ENCODE data around the gene TNNT1.
"Not testable (repeated sequence)": the region's sequence is repeated elsewhere in the genome, so short reads cannot be mapped to it uniquely, and the experiment has no call there.

The TNNT1 gene

DNA sequence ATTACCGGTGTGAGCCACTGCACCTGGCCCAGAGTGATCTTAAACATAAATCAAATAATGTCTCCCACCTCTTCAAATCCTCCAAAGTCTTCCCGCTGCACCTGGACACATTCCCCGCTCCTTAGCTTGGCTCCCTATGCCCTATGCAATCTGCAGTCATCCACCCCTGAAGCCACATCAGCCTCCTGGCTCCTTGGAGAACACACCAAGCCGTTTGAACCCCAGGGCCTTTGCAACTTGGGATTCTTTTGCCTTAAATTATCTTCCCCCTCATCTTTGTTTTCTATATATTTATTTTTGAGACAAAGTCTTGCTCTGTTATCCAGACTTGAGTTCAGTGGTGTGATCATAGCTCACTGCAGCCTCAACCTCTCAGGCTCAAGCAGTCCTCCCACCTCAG is 20.1 kb upstream of the TNNT1 start:
- no peak for DNase-seq (ENCODE audit: low read depth)

DNA sequence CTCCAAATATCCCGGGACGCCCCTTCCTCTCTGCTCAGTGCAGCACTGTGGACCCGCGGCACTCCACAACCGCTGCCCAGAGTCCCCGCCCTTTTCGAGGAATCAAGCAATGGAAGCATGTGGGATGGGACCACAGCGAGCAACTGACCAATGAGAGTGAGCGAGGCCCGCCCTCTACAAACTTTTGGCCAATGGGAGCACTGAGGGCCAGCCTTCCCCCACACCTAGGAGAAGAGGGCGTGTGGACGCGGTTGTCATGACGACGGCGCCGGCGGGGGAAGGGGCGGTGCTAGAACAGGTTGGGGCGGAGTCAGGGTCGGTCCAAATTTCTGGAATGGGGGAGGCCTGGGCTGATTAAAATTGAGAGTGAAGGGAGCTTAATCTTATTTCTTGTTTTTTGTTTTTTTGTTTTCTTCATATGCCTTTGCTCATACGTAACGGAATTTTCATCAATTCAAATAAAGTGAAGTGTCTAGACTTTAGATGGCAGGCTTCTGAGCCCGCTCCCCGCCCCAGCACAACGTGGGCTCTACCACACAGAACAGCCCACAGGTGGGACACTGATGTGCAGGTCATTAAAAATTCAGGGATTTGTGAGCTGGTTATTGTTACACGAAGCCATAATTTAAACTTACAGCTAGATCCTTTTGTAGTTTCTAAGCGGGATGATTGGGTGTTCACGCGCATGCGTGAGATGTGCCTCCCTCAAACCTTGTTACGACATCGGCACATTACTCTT is 17.7 kb upstream of the TNNT1 start, which contains the start of gene DNAAF3:
Gene DNAAF3 (minus strand): TSS at position 84 of the 739 bp plus-strand sequence. CDS start 200 bp downstream, outside the sequence.
- peak; percentile 97 for DNase-seq (ENCODE audit: low read depth)

DNA sequence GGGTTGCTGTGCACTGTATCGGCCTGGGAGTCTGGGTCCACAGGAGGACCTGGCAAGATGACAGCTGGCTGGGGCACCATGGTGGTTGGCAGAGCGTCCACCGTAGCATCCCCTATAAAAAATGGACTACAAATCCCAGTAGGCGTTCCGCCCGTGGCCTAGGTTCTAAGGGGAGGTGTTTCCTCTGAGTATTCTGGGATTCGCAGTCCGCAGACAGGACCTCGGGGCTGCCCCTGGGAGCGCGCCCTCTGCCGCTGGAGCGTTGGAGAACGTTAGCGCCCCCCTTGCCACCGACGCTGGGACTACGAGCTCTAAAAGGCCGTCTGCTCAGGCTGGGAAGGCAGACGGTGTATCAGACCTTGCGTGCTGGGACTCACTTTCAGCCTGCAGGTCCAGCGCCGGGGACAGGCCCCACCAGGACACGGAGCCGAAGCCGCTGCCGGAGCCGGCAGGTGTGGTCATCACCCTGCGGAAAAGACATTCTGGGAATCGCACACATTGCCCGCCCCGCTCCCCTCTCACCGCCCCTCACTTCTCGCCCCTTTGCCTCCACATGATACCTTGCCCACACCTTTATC is 17.0 kb upstream of the TNNT1 start:
- DNase-seq (ENCODE audit: low read depth): peak; percentile 84

DNA sequence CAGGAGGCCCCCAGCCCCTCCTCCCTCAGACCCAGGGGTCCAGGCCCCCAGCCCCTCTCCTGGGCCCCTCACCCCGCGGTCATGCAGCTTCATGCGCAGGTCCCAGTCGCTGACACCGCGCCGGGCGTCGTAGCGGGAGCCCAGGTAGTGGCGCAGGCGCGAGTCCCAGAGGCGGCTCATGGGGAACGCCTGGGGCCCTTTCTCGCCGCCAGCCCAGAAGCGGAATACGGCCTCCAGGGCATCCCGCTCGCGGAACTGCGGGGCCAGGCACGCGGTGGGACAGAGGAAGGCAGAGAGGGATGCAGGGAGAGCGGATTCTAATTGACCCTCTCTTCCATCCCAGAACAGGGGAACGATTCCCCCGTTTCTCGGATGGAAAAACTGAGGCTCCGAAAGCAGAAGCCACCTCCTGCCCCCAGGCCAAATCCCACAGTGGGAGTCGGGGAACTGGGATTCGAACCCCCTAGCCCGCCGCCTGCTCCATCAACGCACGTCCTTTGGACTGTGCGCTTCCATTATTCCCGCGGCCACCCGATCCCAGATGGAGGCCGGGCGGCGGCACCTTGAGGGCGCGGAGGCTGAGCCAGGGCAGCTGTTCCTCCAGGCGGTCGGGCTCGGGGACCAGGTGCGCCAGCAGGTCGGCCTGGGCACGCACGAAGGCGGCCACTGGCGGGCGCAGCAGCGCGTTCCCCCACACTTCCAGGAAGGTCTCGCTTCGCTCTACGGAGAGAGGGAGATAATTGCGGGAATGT is 12.7 kb upstream of the TNNT1 start:
- no peak for DNase-seq (ENCODE audit: low read depth)

DNA sequence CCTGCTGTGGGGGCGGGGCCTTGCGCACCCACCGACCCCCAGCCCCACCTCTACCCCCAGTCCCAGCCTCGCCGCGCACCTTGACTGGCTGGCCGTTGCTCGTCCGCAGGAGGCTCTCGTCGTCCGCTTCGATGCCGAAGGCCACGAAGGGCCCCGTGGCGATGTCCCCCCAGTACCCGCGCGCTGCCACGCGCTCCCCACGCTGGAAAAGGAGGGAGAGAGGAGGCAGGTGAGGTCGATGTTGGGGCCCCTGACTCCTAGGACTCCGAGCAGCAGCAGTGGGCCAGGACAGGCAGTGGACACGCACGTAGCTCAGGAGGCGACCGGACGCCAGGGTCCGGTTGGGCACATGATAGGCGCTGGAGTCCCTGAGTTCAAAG is 12.0 kb upstream of the TNNT1 start:
- DNase-seq (ENCODE audit: low read depth): no peak

DNA sequence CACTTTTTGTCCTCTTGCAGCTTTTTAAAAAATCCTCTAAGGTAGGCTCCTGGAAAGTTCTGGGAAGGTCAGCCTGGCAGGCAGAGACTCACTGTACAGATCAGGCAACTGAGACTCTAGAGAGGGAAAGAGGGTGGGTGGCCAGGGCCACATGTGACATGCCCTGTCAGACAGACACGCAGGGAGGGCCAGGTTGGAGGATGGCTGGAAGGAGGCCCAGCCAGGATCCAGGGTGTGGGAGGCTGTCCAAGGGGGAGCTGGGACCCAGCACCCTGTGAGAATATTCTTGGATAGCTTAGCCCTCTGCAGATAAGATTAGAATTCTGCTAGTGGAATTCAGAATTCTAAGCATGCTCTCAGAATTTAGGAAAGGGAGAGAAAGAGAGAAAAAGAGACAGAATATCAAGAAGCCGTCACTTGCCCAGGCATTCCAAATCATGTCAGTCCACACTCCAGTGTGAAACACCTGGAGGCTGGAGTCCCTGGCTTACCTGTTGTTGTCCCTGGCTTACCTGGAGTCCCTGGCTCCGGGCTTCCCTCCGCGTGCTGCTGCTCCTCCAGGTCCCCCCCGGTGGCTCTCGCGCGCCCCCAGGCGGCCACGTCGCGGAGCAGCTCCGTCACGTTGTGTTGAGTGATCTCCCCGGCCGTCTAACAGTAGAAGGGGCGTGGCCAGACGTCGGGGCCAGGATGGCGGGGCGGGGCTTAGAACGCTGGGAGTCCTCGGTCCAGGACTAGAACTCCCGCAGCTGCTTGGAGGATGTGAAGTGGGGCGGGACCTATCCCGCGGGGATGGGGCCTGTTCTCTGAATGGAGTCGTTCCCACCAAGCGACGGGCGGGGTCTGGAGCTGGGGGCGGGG is 11.4 kb upstream of the TNNT1 start:
- DNase-seq (ENCODE audit: low read depth): peak; percentile 65

DNA sequence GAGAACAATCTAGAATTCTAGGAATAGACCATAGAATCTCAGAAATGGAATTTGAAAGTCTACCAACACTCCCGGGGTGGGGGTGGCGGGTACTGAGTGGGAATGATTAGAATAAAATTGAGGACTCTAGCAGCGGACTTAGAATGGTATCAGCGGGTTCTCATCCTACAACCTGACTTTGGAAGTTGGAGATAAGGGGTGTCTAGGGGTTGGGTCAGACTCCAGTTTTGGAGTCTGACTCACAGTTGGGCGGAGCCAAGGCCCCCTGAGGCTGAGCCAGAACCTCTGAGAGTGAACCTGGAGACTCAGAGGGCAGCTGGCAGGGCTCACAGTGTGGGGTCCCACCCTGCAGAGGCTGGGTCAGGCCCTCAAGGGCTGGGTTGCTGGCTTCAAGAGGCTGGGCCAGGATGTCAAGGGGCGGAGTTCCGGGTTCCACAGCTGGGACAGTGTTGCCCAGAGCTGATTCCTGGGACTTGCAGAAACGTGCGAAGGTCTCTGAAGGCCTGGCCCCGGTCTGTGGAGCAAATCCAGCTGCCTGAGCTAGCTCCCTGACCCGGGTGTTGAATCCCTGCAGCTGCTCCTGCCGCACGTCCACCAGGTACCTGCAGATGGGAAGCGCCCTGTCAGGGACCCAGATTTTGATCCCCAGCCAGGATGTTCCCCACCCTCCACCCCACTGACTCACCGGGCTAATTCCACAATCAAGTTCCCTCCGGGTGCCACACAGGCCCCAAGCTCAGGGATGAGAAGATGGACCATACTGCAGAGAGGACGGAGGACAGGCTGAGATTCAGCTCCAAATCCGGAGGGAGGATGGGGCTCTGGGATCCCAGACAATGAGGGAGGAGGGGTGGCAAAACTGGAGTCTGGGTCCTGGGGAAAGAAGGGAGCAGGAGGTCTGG is 10.1 kb upstream of the TNNT1 start:
- peak; percentile 22 for DNase-seq (ENCODE audit: low read depth)

DNA sequence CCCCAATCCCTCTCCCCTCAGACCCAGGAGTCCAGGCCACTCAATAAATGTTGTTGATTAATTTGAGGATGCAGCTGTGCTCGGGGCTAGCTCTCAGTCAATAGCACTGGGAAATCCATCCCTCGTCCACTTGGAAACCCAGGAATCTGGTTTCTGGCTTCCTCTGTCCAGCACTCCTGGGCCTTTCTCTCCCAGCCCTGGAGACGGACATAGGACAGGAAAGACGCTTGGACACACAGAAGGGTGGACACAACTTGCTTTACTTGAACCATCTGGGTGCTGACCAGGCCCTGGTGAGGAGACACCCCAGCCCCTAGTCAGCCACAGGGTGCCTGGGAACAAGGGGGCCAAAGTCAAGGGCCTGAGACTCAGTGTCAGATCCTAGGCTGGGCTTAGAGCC is 9.4 kb upstream of the TNNT1 start:
- no peak for DNase-seq (ENCODE audit: low read depth)

DNA sequence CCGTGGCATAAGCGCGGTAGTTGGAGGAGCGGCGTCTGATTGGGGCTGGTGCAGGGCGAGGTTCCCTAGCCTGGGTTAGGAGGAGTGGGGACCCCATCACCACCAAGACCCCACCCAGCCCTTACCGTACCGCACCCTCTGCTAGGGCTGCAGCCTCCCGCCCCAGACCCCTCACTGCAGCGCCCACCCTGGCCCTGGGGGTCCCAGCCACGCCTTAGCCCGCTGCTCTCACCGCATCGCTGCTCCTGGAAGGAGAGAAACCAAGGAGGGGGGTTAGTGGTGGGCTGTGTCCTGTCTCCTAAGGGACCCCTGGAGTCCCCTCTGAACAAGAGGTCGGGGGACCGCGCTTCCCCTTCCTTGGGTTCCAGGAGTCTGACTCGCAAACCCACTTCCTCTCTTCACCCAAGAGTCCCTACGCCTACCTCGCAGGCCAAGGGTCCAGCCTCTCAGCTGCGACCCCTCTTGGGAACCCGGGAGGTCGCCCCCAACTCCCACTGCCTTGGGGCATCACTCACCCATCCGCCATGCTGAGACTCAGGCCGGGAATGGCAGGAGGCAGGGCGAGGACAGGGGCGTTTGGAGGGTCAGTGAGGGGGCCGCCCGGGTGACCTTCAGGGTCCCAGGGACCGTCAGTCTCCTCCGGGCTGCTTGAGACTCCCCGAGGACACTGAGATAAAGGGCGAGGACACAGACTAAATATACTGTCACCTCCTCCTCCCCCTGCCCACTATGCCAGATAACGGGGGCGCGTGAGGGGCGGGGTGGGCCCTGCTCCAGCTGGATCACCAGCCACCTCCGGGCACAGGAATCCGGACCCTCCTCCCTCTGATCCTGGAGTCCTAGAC is 8.3 kb upstream of the TNNT1 start, which contains the start of gene TNNI3:
Gene TNNI3 (minus strand): TSS at position 669 of the 845 bp plus-strand sequence. CDS start 143 bp downstream, at position 526.
- DNase-seq (ENCODE audit: low read depth): no peak

DNA sequence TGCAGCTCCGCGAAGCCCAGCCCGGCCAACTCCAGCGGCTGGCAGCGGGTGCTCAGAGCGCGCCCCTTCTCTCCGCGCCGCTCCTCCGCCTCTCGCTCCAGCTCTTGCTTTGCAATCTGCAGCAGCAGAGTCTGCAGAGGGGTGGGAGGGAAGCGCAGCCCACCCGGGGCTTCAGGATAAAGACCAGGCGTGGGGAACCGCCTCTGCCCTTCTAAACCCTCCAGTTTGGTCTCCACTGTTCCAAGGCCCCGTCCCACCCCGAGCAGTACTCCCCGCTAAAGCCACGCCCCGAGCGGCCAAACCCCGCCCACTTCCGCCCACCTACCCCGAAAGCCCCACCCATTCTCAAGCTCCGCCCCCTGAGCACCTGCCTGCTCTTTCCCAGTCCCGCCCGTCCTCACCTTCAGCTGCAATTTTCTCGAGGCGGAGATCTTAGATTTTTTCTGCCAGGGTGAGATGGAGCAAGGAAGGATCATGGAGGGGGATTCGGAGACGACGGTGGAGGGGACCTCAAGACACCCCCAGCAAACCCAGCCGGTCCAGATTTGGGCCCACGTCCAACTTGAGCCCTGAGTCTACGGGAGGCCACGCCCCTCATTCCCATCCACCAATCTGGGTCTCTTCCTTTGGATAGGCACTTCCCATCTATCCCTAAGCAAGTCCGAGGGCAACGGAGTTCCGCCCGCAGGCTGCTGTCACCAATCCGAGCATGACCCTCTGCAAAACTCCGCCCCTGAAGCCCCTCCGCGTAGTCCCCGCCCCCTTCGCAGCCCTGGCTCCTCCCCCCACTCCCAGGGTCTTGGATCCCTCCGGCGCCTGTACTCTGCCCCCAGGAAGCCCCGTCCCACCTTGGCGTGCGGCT is 7.4 kb upstream of the TNNT1 start:
- peak; percentile 20 for DNase-seq (ENCODE audit: low read depth)

DNA sequence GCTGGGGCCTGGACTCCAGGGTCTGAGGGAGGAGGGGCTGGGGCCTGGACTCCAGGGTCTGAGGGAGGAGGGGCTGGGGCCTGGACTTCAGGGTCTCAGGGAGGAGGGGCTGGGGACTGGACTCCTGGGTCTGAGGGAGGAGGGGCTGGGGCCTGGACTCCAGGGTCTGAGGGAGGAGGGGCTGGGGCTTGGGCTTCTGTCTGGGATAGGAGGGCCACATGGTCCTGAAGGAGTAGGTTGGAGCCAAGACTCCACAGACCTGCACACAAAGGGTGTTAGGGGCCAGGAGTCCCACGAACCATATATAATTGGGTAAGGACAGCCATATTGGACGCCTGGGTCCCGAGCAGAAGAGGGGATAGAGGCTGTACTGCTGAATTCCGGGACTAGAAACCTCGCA is 6.8 kb upstream of the TNNT1 start:
- DNase-seq (ENCODE audit: low read depth): not testable (repeated sequence)

DNA sequence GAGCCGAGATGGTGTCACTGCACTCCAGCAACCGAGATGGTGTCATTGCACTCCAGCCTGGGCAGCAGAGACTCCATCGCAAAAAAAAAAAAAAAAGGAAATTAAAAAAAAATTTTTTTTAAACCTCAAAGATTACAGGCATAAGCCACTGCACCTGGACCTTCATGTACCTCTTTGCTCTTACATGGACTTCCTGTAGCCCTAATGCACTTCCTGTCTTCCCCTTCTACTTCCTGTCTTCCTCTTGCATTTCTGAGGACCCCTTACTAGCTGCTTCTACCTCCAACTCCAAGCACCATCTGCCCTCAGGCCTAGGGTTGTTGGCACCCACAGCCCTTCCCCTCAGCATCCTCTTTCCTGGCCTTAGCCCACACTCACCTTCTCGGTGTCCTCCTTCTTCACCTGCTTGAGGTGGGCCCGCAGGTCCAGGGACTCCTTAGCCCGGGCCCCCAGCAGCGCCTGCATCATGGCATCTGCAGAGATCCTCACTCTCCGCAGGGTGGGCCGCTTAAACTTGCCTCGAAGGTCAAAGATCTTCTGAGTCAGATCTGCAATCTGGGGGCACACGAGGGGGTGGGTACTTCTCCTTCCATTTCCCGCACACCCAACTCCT is 4.8 kb upstream of the TNNT1 start:
- no peak for DNase-seq (ENCODE audit: low read depth)

DNA sequence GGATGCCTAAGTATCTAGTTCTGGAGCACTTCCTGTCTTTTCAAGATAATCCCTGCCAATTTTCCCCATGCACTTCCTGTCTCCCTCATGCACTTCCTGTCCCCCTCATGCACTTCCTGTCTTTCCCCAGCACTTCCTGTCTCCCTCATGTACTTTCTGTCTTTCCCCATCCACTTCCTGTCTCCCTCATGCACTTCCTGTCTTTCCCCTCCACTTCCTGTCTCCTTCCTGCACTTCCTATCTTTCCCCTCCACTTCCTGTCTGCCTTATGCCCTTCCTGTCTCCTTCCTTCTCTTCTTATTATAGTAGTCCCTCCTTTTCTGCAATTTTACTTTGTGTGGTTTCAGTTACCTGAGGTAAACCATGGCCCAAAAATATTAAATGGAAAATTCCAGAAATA is 3.0 kb upstream of the TNNT1 start:
- no peak for DNase-seq (ENCODE audit: low read depth)

DNA sequence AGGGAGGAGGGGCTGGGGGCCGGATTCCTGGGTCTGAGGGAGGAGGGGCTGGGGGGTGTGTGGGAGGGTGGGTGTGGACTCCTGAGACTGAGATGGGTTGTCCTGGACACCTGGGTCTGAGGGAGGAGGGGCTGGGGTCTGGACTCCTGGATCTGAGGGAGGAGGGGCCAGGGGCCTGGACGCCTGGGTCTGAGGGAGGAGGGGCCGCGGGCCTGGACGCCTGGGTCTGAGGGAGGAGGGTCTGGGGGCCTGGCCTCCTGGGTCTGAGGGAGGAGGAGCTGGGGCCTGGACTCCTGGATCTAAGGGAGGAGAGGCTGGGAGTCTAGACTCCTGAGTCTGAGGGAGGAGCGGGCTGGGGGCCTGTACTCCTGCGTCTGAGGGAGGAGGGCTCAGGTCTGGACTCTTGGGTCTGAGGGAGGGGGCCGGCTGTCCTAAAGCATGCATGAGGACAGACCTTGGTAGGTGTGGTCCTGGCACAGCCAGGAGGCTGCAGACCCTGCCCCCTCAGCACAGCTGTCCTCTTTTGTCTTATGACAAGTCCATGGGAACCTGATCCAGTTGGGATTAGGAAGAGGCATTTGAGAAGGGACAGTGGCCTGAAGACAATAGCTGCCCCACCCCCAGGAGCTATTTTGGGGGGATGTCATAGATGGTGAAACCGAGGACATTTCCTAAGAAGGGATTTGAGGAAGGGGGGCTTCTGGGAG is 1.3 kb downstream of the TNNT1 start:
- no peak for DNase-seq (ENCODE audit: low read depth)

DNA sequence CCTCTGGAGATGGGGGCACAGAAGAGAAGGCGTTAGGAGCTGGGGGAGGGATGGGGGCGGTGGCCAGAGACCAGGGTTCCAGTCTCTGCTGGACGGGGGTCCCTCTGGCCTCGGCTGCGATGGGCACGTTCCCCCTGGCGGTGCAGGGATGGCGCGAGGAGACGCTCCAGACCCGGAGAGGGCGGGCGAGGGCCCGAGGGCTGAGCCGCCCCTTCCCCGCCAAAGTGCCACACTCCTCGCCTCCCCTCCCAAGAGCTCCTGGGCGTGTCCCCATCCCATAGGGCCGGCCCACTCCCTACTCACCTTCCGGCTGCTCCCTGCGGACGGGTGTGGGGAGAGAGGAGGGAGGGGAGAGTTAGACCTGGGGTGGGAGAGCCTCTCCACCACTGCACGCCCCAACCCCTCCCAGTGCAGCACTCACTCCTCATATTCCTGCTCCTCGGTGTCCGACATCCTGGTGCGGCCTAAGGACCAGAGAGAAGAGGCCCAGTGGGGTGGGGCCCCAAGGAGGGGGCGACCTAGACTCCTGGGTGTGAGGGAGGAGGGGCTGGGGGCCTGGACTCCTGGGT is 2.2 kb downstream of the TNNT1 start:
- no peak for DNase-seq (ENCODE audit: low read depth)

DNA sequence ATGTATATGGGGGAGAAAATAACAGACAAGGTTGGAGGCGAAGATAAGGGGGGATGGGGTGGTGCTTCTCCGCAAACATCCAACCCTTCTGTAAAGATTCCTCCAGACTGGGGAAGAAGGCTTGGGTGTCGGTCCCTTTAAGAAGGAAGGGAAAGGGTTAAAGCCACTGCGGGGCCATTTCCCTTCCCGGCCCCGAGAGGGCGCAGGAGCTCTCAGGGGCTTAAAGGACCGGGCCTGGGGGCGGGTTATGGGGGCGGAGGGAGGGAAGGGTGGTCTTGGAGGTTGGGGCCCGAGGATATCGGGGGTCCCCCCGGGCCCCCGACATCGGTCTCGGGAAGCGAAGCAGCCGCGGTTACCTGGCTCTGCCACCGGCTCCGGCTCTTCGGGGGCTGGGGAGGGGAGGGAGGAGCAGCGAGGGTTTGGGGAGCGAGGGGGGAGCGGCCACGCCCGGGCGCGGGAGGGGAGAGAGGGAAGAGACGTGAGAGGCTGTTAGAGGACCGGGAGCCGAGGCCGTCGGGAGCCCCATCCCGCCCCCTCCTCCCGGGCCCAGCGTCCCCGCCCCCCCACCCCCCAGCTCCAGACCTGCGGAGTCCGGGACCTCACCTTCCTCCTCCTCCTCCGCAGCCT is 2.8 kb downstream of the TNNT1 start:
- DNase-seq (ENCODE audit: low read depth): no peak

DNA sequence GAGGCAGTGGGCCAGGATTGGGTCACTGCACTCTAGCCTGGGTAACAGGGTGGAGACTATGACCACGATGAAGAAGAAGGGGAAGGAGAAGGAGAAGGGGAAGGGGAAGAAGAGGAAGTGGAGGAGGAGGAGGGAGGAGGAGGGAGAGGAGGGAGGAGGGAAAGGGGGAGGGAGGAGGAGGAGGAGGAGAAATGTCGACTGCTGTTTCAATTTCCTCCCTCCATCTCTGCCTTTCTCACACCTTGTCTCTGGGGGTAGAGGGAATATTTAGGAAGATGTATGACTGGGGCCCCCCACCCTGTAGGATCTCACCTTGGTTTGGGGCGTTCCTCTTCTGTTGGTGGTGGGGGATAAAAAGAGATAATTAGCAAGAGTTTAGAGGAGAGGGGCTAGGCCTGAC is 3.8 kb downstream of the TNNT1 start:
- DNase-seq (ENCODE audit: low read depth): no peak

All from amniotic epithelial cell (primary cell).